ENCODE measurements around the gene PTK7.
"Not testable (repeated sequence)": the region's sequence is repeated elsewhere in the genome, so short reads cannot be mapped to it uniquely, and the experiment has no call there.

Gene PTK7

DNA sequence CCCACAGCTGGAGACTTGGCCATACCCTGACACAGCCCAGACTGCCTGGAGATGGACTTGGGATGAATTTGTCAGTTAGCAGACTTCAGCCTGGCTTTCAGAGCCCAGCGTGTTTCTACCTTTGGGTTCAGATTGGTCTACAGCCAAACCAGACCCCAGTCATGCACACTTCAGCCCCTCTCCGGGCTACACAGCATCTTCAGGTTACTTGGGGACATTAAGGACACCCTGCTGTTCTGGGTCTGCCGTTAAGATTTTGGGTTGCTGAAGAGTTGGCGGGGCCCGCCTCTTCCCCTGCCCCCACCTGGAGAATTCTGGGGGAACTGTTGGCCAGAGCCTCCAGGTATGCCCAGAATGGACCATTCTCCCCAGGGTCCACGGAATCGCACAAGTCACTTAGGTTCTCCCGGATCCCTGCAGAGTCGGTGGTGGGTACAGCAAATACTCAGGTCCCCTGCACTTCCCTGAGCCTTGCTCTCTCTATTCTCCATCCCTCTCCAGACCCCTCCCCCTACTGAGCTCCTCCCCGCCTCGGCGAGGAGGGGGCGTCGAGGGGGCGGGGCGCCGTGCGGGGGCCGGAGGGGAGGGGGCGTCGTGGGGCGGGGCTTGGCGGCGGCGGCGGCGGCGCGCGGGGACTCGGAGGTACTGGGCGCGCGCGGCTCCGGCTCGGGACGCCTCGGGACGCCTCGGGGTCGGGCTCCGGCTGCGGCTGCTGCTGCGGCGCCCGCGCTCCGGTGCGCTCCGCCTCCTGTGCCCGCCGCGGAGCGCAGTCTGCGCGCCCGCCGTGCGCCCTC lies at the start of gene PTK7:
Gene PTK7, plus strand, starts transcription at position 645 of the 794 bp plus-strand sequence. CDS start 175 bp downstream, outside the sequence.
- peaks cover 11% of the 10 kb centered on the region for H3K4me1 Mint-ChIP-seq

DNA sequence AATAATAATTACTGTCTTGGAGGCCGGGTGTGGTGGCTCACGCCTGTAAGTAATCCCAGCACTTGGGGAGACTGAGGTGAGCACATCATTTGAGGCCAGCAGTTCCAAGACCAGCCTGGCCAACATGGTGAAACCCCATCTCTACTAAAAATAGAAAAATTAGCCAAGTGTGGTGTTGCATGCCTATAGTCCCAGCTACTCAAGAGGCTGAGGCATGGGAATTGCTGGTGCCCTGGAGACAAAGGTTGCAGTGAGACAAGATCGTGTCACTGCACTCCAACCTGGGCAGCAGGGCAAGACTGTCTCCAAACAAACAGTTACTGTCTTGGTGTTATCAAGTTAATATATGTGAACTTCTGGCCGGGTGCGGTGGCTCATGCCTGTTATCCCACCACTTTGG lies 49.7 kb upstream of the PTK7 start:
- Mint-ChIP-seq H3K27ac (no peak overlapping the region), H3K4me1 (peaks cover 21% of the 10 kb centered on the region), H3K9me3 (no peaks in the 10 kb centered on the region), H3K4me3 (no peak overlapping the region), H3K27me3 (no peaks in the 10 kb centered on the region)
- no peak for DNase-seq
- ATAC-seq = no peak

More for the DNA sequence above, at the start of gene PTK7:
- H3K27ac Mint-ChIP-seq = no peak within 1 kb of the TSS
- peak within 1 kb of the TSS; percentile 68 to 79 for H3K4me3 Mint-ChIP-seq
- H3K27me3 Mint-ChIP-seq = peaks cover 35% of the 10 kb centered on the region
- no peaks in the 10 kb centered on the region for H3K9me3 Mint-ChIP-seq
- ATAC-seq = peak; percentile 78
- DNase-seq = no peak

DNA sequence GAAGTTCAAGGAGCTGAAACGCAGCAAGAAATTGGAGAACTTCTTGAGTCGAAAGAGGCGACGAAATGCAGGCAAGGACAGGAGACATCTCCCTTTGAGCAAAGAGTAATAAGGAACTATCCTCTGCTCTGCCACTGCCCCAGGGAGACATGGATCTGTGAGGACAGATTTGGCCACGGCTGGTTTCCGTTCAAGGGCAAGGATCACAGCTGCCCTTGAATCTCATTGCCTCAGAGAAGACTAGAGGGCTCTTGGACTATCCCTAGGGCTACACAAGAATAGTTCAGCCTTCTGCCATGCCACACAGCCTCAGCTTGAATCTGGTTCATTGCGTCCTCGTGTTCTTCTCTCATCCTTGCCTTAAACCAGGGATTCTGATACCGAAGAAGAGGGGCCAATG lies 47.0 kb upstream of the PTK7 start:
- H3K27ac Mint-ChIP-seq = no peak overlapping the region
- H3K9me3 Mint-ChIP-seq = no peaks in the 10 kb centered on the region
- DNase-seq (no peak), ATAC-seq (no peak)
- H3K4me1 Mint-ChIP-seq = peaks cover 6% of the 10 kb centered on the region
- H3K4me3 Mint-ChIP-seq = no peak overlapping the region
- H3K27me3 Mint-ChIP-seq = no peaks in the 10 kb centered on the region

DNA sequence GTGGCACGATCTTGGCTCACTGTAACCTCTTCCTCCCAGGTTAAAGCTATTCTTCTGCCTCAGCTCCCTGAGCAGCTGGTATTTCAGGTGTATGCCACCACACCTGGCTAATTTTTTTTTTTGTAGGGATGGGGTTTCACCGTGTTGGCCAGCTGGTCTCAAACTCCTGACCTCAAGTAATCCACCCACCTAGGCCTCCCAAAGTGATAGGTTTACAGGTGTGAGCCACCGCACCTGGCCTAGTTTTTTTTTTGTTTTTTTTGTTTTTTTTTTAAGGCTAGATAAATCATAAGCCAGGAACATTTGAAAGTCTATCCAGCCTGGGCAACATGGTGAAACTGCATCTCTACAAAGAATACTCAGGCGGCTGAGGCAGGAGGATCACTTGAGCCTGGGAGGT lies 43.8 kb upstream of the PTK7 start:
- DNase-seq (no peak), ATAC-seq (no peak)
- Mint-ChIP-seq H3K4me1 (no peaks in the 10 kb centered on the region), H3K9me3 (no peaks in the 10 kb centered on the region), H3K4me3 (no peak overlapping the region), H3K27ac (peak overlapping the region in 1 of 2 donors; percentile 52), H3K27me3 (no peaks in the 10 kb centered on the region)

DNA sequence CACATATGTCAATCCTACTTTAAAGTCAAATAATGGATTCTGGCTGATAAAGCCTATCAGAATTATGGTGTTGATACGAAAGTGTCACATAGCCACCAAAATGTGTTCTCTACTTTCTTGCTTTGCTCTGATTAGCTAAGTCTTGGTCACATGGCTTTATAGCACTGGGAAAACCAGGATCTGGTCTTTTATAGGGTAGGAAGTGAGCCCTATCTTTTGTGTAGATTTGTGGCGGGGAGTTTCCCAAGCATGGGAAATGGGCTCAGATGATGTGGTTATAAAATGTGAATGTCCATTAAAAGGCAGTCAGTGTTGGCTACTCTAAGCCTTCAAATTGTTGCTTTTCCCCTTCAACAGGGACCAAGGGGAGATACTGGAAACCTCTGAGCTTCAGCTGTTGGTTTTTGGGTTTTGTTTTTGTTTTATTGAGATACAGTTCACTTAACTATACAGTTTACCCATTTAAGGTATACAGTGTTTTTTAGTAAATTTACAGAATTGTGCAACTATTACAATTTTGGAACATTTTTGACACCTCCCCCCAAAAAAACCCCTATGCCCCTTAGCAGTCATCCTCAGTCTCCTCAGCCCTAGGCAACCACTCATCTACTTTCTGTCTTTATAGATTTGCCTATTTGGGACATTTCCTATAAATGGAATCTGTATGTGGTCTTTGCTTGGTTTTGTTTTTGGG lies 42.5 kb upstream of the PTK7 start:
- no peak for DNase-seq
- Mint-ChIP-seq H3K4me1 (no peaks in the 10 kb centered on the region), H3K9me3 (no peaks in the 10 kb centered on the region), H3K27me3 (no peaks in the 10 kb centered on the region), H3K4me3 (no peak overlapping the region), H3K27ac (peak overlapping the region in 1 of 2 donors; percentile 3)
- ATAC-seq = no peak

DNA sequence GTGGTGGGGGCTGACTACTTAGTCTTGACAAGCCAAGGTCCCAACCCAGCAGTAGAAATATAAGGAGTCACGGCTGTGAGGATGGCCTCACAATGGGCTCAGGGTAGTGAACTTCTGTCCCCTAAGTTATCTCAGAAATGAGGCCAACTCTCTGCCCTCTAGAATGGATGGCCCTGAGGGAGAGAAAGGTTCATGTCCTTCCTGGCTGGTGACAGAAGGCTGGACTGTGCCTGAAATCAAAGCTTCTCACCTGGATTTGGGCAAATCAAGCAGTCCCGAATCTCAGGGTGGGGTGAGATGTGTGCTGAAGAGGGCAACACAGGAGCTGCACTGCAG lies 42.0 kb upstream of the PTK7 start:
- Mint-ChIP-seq H3K9me3 (no peaks in the 10 kb centered on the region), H3K27me3 (no peaks in the 10 kb centered on the region), H3K27ac (no peak overlapping the region), H3K4me3 (no peak overlapping the region), H3K4me1 (no peaks in the 10 kb centered on the region)
- no peak for DNase-seq
- no peak for ATAC-seq

DNA sequence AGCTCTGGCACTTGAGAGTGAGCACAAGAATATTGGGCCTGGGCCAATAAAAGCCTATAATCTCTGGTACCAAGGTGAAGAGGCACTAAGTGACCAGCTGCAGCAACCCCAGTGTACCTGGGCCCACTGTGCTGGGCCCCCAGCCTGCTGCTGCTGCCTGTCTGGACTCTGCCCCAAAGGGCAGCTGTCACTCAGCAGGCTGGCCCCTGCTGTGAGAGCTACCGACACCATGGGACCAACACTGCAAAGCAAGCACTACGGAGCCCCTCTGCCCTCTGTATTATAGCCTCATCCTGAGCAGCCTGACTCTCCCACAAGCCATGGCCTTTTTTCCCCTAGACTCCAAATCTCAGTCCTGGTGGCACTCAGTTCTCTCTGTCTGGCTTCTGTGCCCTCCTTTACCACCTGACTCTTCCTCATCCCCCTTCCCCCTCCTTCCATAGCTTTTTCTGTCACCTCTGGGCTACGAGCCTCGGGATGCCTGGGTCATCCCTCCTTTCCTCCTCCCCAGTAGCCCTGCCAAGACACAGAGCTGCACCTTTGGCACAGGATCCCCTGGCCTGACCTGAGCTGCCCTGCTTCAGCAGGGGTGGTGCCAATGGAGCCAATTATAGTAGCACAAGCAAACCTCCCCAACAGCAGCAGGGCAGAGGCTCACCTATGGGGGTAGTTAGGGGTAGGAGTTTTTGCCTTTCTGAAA lies 40.5 kb upstream of the PTK7 start:
- Mint-ChIP-seq H3K9me3 (no peaks in the 10 kb centered on the region), H3K4me3 (no peak overlapping the region), H3K4me1 (no peaks in the 10 kb centered on the region), H3K27ac (no peak overlapping the region), H3K27me3 (no peaks in the 10 kb centered on the region)
- DNase-seq (no peak), ATAC-seq (no peak)

DNA sequence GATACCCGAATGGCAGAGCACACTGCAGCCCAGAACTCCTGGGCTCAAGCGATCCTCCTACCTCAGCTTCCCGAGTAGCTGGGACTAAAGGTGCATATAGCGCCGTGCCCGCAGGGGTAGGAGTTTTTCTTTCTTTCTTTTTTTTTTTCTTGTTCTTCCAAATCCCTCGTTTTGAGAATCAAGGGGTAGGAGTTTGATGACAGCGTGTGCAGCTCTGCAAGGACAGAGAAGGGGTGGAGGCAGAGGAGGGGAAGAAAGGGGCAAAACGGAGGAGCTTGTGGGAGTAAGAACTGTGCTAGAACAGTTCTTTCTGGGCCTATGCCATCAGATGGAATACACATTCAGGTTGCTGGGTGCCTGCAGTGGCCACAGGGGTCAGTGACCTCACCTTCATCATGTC lies 39.4 kb upstream of the PTK7 start:
- H3K27me3 Mint-ChIP-seq = no peaks in the 10 kb centered on the region
- H3K4me1 Mint-ChIP-seq = no peaks in the 10 kb centered on the region
- ATAC-seq (no peak), DNase-seq (no peak)
- no peak overlapping the region for H3K27ac Mint-ChIP-seq
- H3K4me3 Mint-ChIP-seq = no peak overlapping the region
- H3K9me3 Mint-ChIP-seq = no peaks in the 10 kb centered on the region

DNA sequence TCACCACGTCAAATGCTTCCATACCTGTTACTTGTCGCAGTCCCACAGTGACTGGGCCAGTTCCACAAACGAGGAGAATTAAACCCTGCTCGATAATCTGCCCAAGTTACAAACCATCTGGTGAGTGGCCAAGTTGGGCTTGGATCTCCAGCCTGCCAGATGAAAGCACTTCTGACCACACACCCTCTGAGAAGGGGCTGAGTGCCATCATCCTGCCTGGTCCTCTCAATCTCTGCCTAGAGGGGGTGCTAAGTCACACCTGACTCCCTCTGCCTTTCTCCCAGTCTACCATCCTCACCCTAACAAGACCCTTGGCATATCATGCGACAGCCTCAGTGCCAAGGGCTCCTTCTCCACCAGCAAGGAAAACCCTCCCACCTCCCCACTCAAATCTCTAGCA lies 38.9 kb upstream of the PTK7 start:
- DNase-seq (no peak), ATAC-seq (no peak)
- Mint-ChIP-seq H3K4me3 (no peak overlapping the region), H3K4me1 (no peaks in the 10 kb centered on the region), H3K27ac (no peak overlapping the region), H3K9me3 (no peaks in the 10 kb centered on the region), H3K27me3 (no peaks in the 10 kb centered on the region)

DNA sequence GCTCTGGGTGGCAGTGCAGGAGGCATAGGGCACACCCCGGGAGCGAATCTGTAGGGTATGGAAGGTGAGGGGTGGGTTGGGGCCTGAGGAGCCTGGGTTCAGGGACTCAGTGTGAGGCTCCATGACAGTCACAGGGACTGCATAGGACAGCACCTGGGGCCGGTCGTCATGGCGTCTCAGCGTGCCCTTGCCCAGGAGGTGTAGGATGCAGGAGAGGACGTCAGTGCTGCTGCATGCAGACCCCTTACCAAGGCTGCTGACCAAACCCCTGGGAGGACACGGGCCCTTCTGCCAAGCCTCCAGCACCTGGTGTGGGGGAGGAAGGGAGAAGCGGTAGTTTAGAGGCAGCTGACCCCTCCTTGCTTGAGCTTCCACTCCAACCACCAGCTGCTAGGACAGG lies 38.4 kb upstream of the PTK7 start:
- ATAC-seq (peak; percentile 36), DNase-seq (no peak)
- Mint-ChIP-seq H3K4me1 (no peaks in the 10 kb centered on the region), H3K4me3 (no peak overlapping the region), H3K27me3 (no peaks in the 10 kb centered on the region), H3K9me3 (no peaks in the 10 kb centered on the region), H3K27ac (no peak overlapping the region)

DNA sequence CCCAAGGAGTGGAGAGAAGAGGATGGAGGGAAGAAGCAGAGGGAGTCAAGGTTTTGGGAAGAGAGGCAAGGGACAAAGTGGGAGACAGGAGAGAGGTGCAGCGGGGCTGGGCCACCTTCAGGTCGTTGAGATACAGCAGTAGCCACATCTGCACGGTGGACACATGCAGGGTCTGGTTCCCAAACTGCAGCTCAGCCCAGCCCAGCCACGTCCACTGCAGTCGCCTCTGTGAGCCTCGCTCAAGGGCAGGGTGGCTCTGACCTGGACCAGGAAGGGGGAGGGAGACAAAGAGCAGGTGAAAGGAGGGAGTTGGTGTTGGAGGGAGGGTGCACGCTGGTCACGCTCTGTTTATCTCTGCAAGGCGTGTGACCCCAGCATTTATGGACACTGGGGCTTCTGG lies 37.4 kb upstream of the PTK7 start:
- no peak for DNase-seq
- no peak for ATAC-seq
- Mint-ChIP-seq H3K4me3 (no peak overlapping the region), H3K9me3 (no peaks in the 10 kb centered on the region), H3K27me3 (no peaks in the 10 kb centered on the region), H3K4me1 (no peaks in the 10 kb centered on the region), H3K27ac (peak overlapping the region in 1 of 2 donors; percentile 22)

DNA sequence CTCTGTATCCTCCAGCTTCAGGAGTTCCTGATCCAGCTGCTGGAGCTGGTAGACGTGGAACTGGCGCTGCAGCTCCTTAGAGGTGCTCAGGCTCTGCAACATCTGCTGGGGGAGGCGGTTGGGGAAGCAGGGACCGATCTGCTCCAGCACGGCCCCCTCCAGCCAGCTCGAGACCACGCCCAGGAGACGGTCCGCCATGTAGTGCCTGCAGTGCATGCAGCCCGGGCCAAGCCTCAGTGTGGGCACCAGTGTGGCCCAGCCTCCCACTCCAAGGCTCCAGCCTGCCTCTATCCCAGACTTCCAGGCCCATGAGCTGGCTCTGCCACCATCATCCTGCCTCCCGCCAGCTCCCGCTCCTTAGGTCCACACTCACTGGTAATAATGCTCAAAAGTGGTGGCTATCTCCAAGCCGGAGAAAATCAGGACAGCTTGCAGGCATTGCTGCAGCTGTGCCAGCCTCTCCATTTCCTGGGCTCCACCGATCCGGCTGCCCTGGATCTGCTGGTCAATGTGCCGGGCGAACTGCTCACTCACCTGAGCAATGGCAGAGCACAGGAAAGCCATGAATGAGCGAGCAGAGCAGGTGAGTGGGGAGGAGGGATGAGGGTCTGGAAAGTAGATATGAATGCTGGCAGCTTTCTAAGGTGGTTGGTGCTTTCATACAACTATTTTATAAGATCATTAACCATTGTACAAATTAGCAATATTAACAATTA lies 35.4 kb upstream of the PTK7 start:
- DNase-seq (no peak), ATAC-seq (no peak)
- Mint-ChIP-seq H3K9me3 (no peaks in the 10 kb centered on the region), H3K27me3 (no peaks in the 10 kb centered on the region), H3K4me3 (no peak overlapping the region), H3K4me1 (no peaks in the 10 kb centered on the region), H3K27ac (peak overlapping the region; percentile 7 to 48)

DNA sequence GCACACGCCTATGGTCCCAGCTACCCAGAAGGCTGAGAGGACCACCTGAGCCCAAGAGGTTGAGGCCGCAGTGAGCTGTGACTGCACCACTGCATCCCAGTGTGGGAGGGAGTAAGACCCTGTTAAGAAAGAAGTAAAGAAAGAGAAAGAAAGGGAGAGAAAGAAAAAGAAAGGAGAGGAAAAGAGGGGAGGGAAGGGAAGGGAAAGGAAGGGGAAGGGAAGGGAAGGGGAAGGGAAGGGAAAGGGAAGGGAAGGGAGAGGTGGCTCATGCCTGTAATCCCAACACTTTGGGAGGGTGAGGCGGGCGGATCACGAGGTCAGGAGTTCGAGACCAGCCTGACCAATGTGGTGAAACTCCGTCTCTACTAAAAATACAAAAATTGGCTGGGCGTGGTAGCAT lies 34.6 kb upstream of the PTK7 start:
- not testable (repeated sequence) for H3K9me3 Mint-ChIP-seq, H3K4me1 Mint-ChIP-seq, DNase-seq, ATAC-seq, H3K27me3 Mint-ChIP-seq, H3K27ac Mint-ChIP-seq, H3K4me3 Mint-ChIP-seq

DNA sequence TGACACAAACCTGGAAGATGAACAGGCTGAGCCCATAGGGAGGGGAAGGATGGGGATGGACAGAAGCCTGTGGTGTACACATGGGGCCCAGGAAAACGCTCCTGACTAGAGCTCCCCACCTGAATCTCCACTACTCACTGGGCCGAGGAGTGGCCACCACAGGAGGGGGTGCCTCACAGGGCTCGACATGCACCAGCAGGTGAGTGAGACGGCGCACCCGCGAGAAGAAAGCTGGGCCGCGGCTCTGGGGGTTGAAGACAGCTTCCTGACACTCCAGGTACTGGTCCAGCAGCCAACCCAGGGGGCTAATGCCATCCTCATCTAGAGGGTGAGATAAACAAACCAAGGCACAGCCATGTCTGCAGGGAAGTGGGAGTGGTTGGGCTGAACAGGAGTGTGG lies 32.8 kb upstream of the PTK7 start:
- no peak for ATAC-seq
- Mint-ChIP-seq H3K27ac (no peak overlapping the region), H3K4me1 (no peaks in the 10 kb centered on the region), H3K9me3 (no peaks in the 10 kb centered on the region), H3K4me3 (no peak overlapping the region), H3K27me3 (no peaks in the 10 kb centered on the region)
- no peak for DNase-seq

DNA sequence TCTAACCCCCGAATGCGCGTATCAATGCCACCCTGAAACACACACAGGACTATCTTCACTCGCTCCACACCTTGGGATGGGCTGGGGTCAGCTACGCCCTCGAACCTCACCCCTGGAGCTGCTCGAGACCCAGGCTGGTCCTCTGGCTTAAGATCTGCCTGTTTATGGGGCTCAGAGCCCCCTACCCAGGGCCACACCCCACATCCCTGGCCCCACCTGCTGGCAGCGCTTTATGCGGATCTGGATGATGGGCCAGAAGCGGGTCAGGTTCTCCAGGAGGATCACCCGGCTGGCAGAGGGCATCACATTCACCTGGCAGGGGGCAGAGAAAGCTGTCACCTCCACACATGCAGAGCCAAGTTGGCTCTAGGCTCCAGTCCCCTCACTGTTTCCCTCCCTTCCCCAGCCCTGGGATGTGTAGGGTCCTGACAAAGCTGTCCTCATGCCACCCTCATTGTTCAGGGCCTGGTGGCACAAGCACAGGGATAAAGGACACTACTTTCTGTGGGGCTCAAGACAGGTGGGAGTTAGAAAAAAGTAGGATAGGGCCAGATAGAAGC lies 30.7 kb upstream of the PTK7 start:
- DNase-seq (no peak), ATAC-seq (no peak)
- Mint-ChIP-seq H3K4me1 (peaks cover 8% of the 10 kb centered on the region), H3K27me3 (no peaks in the 10 kb centered on the region), H3K4me3 (no peak overlapping the region), H3K27ac (no peak overlapping the region), H3K9me3 (no peaks in the 10 kb centered on the region)
